Cerebellar cortex (tissue), 1 donor: ENCODE results near the gene WDR31.
"Not testable (repeated sequence)": the region's sequence is repeated elsewhere in the genome, so short reads cannot be mapped to it uniquely, and the experiment has no call there.

ENCODE experiments used
- DNase-seq: peaks from one replicate; pipeline ENCODE4 v3.0.0-alpha.2; 2015; ENCODE audit warnings: low spot score

Gene WDR31

DNA sequence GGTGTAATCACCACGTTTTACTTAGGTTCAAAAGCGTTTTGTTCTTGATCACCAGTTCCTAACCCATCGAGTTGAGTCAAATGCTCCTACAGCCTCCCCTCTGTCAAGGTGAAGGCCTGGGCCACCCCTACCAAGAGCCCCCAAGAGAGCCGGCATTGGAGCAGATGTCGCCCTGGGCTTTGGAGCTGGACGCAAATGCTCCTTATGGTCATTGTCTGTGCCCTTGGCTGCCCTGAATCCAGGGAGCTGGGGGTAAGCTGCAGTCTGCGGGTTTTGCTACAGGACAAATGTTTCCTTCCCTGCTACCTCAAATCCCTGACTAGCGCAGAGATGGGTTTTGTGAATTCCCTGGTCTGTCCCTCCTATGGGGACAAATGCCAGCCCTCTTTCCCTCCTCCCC is 41.8 kb downstream of the WDR31 start:
- DNase-seq: no peak

DNA sequence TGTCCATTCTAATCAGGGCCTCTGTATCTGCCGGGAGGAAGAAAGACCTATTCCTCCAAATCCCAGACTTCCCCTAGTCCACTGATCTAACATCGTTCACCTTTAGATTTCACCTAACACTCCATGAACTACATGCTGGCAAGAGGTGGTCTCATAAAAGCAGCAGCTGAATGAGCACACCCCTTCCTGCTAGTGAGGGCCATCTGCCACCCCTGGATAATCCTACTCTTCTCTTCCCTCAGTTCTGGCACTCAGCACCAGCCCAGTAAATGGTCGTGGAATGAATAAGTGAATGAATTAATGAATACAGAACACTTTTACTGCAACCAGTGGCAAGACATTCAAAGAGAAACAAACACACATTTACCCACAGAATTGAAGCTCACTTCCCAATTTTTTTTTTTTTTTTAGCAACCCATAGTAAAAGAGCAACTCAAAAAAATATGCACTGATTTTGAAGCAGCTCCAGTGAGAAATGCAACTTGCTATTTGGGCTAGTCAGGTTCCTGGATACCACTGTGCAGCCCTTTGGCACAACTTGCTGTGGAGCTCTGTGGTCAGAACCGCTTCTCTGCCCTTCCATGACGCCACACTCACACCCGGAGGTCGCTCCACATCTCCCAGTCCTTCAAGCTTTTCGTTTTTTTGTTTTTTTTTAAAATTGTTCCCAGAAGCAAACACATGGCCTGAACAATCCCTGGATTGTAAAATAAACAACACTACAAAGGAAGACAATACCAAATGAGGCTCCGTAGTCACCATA is 43.1 kb downstream of the WDR31 start:
- no peak for DNase-seq

DNA sequence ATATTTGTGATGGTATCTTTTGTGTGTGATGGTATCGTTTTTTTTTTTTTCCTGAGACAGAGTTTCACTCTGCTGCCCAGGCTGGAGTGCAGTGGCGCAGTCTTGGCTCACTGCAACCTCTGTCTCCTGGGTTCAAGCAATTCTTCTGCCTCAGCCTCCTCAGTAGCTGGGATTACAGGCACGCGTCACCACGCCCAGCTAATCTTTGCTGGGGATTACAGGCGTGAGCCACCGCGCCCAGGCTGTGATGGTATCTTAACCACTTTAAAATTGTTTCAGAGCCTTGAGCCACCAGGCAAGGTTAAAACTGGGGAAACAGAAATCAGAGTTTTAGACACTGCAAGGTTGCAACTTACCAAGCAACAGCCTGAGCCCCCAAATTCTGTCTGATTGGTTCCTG is 43.8 kb downstream of the WDR31 start:
- DNase-seq: not testable (repeated sequence)

DNA sequence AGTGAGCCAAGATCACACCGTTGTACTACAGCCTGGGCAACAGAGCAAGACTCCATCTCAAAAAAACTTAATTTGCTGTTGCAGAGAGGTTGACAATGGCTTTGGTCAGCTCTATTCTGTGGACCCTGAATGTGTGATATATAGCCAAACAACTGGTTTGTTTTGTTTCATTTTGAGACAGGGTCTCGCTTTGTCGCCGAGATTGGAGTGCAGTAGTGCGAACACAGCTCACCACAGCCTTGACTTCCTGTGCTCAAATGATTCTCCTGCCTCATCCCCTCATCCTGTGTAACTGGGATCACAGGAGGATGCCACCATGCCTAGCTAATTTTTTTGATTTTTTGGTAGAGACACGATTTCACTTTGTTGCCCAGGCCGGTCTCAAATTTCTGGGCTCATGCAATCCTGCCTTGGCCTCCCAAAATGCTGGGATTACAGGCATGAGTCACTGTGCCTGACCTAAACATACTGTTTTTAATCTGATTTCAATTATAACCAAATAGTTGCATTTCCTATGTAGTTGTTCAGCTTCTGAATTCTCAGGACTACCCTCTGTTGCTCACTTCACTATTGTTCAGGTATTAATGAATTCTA is 46.7 kb downstream of the WDR31 start:
- no peak for DNase-seq

DNA sequence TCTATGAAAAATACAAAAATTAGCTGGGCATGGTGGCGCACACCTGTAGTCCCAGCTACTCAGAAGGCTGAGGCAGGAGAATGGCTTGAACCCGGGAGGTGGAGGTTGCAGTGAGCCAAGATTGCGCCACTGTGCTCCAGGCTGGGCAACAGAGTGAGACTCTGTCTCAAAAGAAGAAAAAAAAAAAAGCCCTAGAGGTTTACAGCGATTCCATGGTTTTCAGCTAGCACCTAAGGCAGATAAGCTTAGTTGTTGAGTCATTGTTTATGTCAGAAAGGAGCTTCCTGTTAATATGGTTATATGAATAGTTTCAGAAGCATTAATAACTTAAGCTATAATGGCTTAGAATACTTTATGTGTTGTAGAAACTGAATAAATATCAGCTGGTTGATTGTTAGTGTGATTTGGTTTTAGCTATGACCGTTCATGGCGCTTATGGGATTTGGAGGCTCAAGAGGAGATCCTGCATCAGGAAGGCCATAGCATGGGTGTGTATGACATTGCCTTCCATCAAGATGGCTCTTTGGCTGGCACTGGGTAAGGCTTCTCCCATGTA is 49.9 kb downstream of the WDR31 start:
- no peak for DNase-seq

GRCh38 chr9:113289091-113289490 is 51.0 kb downstream of the WDR31 start:
- DNase-seq: no peak

DNA sequence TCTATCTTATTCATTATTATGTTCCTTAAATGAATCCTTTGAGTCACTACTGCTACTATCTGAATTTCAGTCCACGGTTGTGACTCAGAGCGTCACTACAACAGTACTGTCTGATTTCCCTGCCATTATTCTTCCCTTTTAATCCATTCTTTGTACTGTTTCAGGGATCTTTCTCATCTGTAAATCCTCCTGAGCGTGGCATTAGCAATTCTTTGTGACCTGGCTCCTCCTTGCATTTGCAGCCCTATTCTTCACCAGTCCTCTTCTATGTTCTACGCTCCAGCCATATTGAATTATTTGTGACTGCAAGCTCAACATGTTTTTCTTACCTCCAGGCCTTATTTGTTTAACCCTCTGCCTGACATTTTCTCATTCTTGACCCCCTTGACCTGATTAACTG is 58.7 kb downstream of the WDR31 start:
- no peak for DNase-seq

GRCh38 chr9:113278840-113279239 is 61.2 kb downstream of the WDR31 start:
- no peak for DNase-seq

- DNase-seq: peak; percentile 99
Observed at GRCh38 chr9:113275157-113276131, 64.6 kb downstream of the WDR31 start, which contains the start of the genes CDC26 and PRPF4. CDC26 (minus strand) TSS chr9:113275572; CDS start chr9:113272507, 3,065 bp downstream. PRPF4 (plus strand) TSS chr9:113275658; CDS start chr9:113275744, 86 bp downstream.

GRCh38 chr9:113274474-113275156 is 65.5 kb downstream of the WDR31 start:
- peak; percentile 75 for DNase-seq

- DNase-seq: no peak
Observed at GRCh38 chr9:113269871-113270270, 70.2 kb downstream of the WDR31 start.

- DNase-seq: no peak
Observed at GRCh38 chr9:113269355-113269754, 70.7 kb downstream of the WDR31 start.

- no peak for DNase-seq
Observed at GRCh38 chr9:113267911-113268566, 72.0 kb downstream of the WDR31 start.

DNA sequence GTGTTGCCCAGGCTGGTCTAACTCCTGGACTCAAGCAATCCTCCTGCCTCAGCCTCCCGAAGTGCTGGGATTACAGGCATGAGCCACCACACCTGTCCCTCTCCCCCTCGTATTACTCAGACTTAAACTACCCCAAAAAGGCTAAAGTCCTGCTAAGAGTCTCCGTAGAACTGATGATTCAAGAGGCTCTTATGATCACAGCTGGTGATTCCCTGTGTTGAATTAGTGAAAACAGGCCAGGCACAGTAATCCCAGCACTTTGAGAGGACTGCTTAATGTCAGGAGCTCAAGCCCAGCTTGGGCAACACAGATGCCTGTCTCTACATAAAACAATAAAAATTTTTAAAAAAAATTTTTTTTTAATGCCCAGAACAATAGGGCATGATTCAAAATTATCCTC is 73.9 kb downstream of the WDR31 start:
- DNase-seq: no peak
